ENCODE results near the gene C10orf120.

C10orf120 gene

GRCh38 chr10:122703483-122704448 is 4.1 kb upstream of the C10orf120 start:
- DNase-seq (ENCODE audit: low read depth in 2 of 2), result peak; percentile 14 to 28

- no peak for DNase-seq (ENCODE audit: low read depth in 2 of 2)
These were observed 2.6 kb upstream of the C10orf120 start for GRCh38 chr10:122702275-122702674.

- DNase-seq (ENCODE audit: low read depth in 2 of 2), result no peak
These were observed 2.0 kb upstream of the C10orf120 start for GRCh38 chr10:122701652-122702051.

GRCh38 chr10:122696687-122697086 is 3.0 kb downstream of the C10orf120 start:
- DNase-seq (ENCODE audit: low read depth in 2 of 2), result no peak

GRCh38 chr10:122692744-122693143 is 6.9 kb downstream of the C10orf120 start:
- DNase-seq (ENCODE audit: low read depth in 2 of 2), result no peak

- no peak for DNase-seq (ENCODE audit: low read depth in 2 of 2)
These were observed 10.4 kb downstream of the C10orf120 start for GRCh38 chr10:122689146-122689820.

- DNase-seq (ENCODE audit: low read depth in 2 of 2), result no peak
These were observed 11.2 kb downstream of the C10orf120 start for GRCh38 chr10:122688293-122688989.

- DNase-seq (ENCODE audit: low read depth in 2 of 2), result no peak
These were observed 17.1 kb downstream of the C10orf120 start for GRCh38 chr10:122682522-122682921.

GRCh38 chr10:122678266-122678665 is 21.4 kb downstream of the C10orf120 start:
- no peak for DNase-seq (ENCODE audit: low read depth in 2 of 2)

GRCh38 chr10:122675278-122675677 is 24.4 kb downstream of the C10orf120 start:
- DNase-seq (ENCODE audit: low read depth in 2 of 2), result no peak

- no peak for DNase-seq (ENCODE audit: low read depth in 2 of 2)
These were observed 24.9 kb downstream of the C10orf120 start for GRCh38 chr10:122674781-122675180.

- no peak for DNase-seq (ENCODE audit: low read depth in 2 of 2)
These were observed 25.9 kb downstream of the C10orf120 start for GRCh38 chr10:122673731-122674130.

- DNase-seq (ENCODE audit: low read depth in 2 of 2), result no peak
These were observed 26.4 kb downstream of the C10orf120 start for GRCh38 chr10:122673269-122673668.

- DNase-seq (ENCODE audit: low read depth in 2 of 2), result no peak
These were observed 27.0 kb downstream of the C10orf120 start for GRCh38 chr10:122672655-122673054.

- no peak for DNase-seq (ENCODE audit: low read depth in 2 of 2)
These were observed 28.3 kb downstream of the C10orf120 start for GRCh38 chr10:122671355-122671754.

- no peak for DNase-seq (ENCODE audit: low read depth in 2 of 2)
These were observed 29.8 kb downstream of the C10orf120 start for GRCh38 chr10:122669842-122670241.

- DNase-seq (ENCODE audit: low read depth in 2 of 2), result no peak
These were observed 30.6 kb downstream of the C10orf120 start for GRCh38 chr10:122669045-122669444.

GRCh38 chr10:122665946-122666345 is 33.7 kb downstream of the C10orf120 start:
- DNase-seq (ENCODE audit: low read depth in 2 of 2), result no peak

- no peak for DNase-seq (ENCODE audit: low read depth in 2 of 2)
These were observed 34.3 kb downstream of the C10orf120 start for GRCh38 chr10:122665329-122665860.

- DNase-seq (ENCODE audit: low read depth in 2 of 2), result no peak
These were observed 35.1 kb downstream of the C10orf120 start for GRCh38 chr10:122664501-122664900.

- no peak for DNase-seq (ENCODE audit: low read depth in 2 of 2)
These were observed 36.0 kb downstream of the C10orf120 start for GRCh38 chr10:122663516-122664130.

GRCh38 chr10:122662231-122662630 is 37.4 kb downstream of the C10orf120 start:
- no peak for DNase-seq (ENCODE audit: low read depth in 2 of 2)
